HG03060 (cell line): ENCODE data around the gene STX1B.
"Not testable (repeated sequence)": the region's sequence is repeated elsewhere in the genome, so short reads cannot be mapped to it uniquely, and the experiment has no call there.

Source experiments
- ATAC-seq: cut with Tn5 transposase; IDR thresholded peaks from one replicate; pipeline ENCODE4 v1.9.1; 2021; ENCODE audit warnings: low read depth, moderate number of reproducible peaks; ENCODE audit not compliant: unreplicated experiment

STX1B gene

GRCh38 chr16:30954993-30955392 is 55.4 kb downstream of the STX1B start:
- no peak for ATAC-seq

GRCh38 chr16:30953511-30954124 is 56.8 kb downstream of the STX1B start:
- ATAC-seq: no peak

GRCh38 chr16:30953111-30953510 is 57.3 kb downstream of the STX1B start:
- ATAC-seq: no peak

GRCh38 chr16:30951750-30952149 is 58.7 kb downstream of the STX1B start:
- ATAC-seq: no peak

- ATAC-seq: no peak
These were observed 59.2 kb downstream of the STX1B start for GRCh38 chr16:30951193-30951592.

- ATAC-seq: no peak
These were observed 59.8 kb downstream of the STX1B start for GRCh38 chr16:30950516-30951065.

GRCh38 chr16:30949650-30950515 is 60.6 kb downstream of the STX1B start:
- no peak for ATAC-seq

- no peak for ATAC-seq
These were observed 61.5 kb downstream of the STX1B start, which contains the start of gene ORAI3 for GRCh38 chr16:30948667-30949649. Gene ORAI3, plus strand, starts transcription at chr16:30949068. Its CDS starts 222 bp downstream, at chr16:30949290.

- no peak for ATAC-seq
These were observed 62.4 kb downstream of the STX1B start for GRCh38 chr16:30947859-30948666.

- ATAC-seq: no peak
These were observed 62.9 kb downstream of the STX1B start for GRCh38 chr16:30947541-30947858.

- ATAC-seq: no peak
These were observed 63.5 kb downstream of the STX1B start for GRCh38 chr16:30946671-30947540.

GRCh38 chr16:30944352-30944751 is 66.1 kb downstream of the STX1B start:
- ATAC-seq: no peak

GRCh38 chr16:30942426-30942806 is 68.0 kb downstream of the STX1B start:
- ATAC-seq: no peak

- ATAC-seq: no peak
These were observed 68.6 kb downstream of the STX1B start for GRCh38 chr16:30941600-30942425.

GRCh38 chr16:30939571-30939970 is 70.9 kb downstream of the STX1B start:
- ATAC-seq: not testable (repeated sequence)
